ENCODE results near the gene C1QTNF12. TPM values are rescaled to one million over a fixed set of nuclear protein-coding genes. Genes with fewer than 3 reads are reported as not detected.

Gene C1QTNF12
- total RNA-seq, 2 experiments from 2014 or later, result 1.8 to 2.2 TPM

DNA sequence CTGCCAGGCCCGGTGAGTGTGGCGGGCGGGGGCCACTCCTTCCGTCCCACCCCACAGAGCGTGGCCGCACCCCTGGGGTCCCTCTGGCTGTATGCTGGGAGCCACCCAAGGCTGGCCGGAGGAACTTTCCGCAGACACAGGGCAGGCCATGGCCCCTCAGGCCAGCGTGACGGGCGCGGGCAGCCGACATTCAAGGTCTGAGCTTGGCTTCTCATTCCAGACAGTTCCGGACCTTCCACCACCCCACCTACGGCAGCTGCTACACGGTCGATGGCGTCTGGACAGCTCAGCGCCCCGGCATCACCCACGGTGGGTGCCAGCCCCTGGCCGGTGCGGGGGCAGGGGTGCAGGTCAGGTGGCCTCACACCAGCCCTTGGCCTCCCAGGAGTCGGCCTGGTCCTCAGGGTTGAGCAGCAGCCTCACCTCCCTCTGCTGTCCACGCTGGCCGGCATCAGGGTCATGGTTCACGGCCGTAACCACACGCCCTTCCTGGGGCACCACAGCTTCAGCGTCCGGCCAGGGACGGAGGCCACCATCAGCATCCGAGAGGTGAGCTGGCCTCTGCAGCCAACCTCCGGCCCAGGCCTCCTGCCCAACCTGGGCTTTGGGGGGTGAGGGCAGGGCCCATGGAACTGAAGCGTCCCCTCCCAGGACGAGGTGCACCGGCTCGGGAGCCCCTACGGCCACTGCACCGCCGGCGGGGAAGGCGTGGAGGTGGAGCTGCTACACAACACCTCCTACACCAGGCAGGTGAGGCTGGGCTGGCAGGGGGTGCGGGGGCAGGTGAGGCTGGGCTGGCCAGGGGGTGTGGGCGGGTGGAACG lies 41.0 kb upstream of the C1QTNF12 start:
- CTCF ChIA-PET, result interaction anchor here (2.4 kb wide), 1 partner anchor 165 kb away, joined by 11 read pairs; no protein-coding TSS in a partner anchor
- no peak overlapping the region for H3K4me3 Mint-ChIP-seq
- ATAC-seq, result no peak

DNA sequence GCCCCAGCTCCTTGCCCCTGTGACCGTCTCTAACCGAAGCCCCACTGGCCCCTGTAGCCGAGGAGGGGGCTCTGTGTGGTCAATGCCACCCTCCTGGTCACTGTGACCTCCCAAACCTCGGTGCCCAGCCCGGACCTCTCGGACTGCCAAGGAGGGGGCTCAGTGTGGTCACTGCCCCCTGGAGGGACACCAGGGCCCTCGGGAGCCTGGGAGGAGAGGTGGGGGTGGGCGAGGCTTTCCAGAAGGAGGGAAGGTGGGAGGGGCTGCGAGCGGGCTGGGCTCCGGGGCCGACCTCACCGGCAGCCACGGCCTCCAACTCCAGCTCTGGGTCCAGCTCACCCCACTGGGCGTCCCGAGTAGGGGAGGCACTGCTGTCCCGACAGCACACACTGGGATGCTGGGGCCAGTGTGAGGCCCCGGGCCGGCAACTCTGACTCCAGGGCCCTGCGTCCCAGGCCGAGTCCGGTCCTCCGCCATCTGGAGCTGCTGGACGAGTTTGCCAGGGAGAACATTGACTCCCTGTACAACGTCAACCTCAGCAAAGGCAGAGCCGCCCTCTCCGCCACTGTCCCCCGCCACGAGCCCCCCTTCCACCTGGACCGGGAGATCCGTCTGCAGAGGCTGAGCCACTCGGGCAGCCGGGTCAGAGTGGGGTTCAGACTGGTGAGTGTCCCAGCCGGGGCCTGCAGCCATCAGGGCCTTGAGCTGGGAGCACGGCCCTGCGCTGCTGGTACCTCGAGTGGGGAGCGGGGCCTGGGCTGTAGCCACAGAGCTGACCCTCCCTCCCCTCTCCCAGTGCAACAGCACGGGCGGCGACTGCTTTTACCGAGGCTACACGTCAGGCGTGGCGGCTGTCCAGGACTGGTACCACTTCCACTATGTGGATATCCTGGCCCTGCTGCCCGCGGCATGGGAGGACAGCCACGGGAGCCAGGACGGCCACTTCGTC lies 40.1 kb upstream of the C1QTNF12 start:
- ChIA-PET POLR2A (interaction anchor here (1.3 kb wide), 1 partner anchor 19 kb away, joined by 3 read pairs; no protein-coding TSS in a partner anchor), CTCF (interaction anchor here (2.4 kb wide), 1 partner anchor 164 kb away, joined by 11 read pairs; no protein-coding TSS in a partner anchor)
- H3K36me3 Mint-ChIP-seq (ENCODE audit: low read depth), result no peaks in the 10 kb centered on the region
- DNase-seq, result no peak
- no peaks in the 10 kb centered on the region for H3K27me3 Mint-ChIP-seq (ENCODE audit: low read depth)
- no peak for ATAC-seq
- no peak overlapping the region for H3K4me3 Mint-ChIP-seq
- no peaks in the 10 kb centered on the region for H3K4me1 Mint-ChIP-seq (ENCODE audit: low read depth)
- no peak overlapping the region for H3K27ac Mint-ChIP-seq
- H3K9me3 Mint-ChIP-seq (ENCODE audit: insufficient read depth), result no peaks in the 10 kb centered on the region

More for the DNA sequence above, 41.0 kb upstream of the C1QTNF12 start:
- POLR2A ChIA-PET, result no interaction called here
- DNase-seq, result no peak
- Mint-ChIP-seq H3K36me3 (ENCODE audit: low read depth) (peaks cover under 1% of the 10 kb centered on the region), H3K4me1 (ENCODE audit: low read depth) (peaks cover 6% of the 10 kb centered on the region), H3K27me3 (ENCODE audit: low read depth) (no peaks in the 10 kb centered on the region), H3K27ac (no peak overlapping the region), H3K9me3 (ENCODE audit: insufficient read depth) (no peaks in the 10 kb centered on the region)

DNA sequence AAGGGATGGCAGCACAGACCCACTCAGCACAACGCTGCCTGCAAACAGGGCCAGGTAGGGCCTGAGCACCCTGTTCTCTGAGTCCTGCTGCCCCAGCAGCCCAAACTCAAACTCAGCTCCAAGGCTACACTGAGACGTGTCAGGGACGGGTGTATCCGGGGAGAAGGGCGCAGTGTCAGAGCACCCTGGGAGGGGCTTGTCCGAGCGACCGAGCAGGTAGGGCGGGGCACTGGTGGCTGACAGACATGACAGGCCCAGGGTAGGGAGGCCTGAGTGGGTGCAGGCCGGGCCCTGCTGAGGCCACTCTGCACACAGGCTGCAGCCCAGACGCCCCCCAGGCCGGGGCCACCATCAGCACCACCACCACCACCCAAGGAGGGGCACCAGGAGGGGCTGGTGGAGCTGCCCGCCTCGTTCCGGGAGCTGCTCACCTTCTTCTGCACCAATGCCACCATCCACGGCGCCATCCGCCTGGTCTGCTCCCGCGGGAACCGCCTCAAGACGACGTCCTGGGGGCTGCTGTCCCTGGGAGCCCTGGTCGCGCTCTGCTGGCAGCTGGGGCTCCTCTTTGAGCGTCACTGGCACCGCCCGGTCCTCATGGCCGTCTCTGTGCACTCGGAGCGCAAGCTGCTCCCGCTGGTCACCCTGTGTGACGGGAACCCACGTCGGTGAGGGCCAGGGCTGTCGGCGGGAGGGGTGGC lies 39.2 kb upstream of the C1QTNF12 start:
- ChIA-PET CTCF (interaction anchor here (2.4 kb wide), 1 partner anchor 163 kb away, joined by 11 read pairs; no protein-coding TSS in a partner anchor), POLR2A (interaction anchor here (1.3 kb wide), 1 partner anchor 20 kb away, joined by 3 read pairs; no protein-coding TSS in a partner anchor)
- Mint-ChIP-seq H3K27ac (no peak overlapping the region), H3K4me1 (ENCODE audit: low read depth) (no peaks in the 10 kb centered on the region), H3K9me3 (ENCODE audit: insufficient read depth) (no peaks in the 10 kb centered on the region), H3K4me3 (no peak overlapping the region), H3K36me3 (ENCODE audit: low read depth) (no peaks in the 10 kb centered on the region), H3K27me3 (ENCODE audit: low read depth) (no peaks in the 10 kb centered on the region)
- ATAC-seq (peak; percentile 9), DNase-seq (no peak)

DNA sequence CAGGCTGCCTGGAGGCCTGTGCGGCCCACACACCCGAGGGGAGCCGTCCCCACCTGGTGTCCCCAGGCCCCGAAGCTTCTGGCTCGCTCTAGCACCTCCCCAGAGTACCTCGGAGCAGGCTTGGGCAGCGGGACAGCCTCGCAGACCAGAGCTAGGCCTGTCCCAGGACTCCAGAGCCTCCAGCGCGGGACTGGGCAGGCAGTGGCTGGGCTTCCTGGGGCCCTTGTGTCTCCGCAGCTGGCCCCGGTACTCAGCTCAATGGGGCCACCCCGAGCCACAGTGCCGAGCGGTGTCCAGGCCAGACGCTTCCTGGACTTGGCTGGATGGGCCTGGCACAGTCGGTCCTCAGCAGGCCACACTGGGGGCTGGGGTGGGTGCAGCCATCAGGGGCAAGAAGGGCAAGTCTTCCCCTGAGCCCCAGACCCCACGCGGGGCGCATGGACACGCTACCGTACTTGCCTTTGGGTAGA lies 38.6 kb upstream of the C1QTNF12 start:
- H3K4me3 Mint-ChIP-seq, result no peak overlapping the region
- ATAC-seq (no peak), DNase-seq (no peak)
- no peaks in the 10 kb centered on the region for H3K36me3 Mint-ChIP-seq (ENCODE audit: low read depth)
- no peaks in the 10 kb centered on the region for H3K4me1 Mint-ChIP-seq (ENCODE audit: low read depth)
- no peaks in the 10 kb centered on the region for H3K9me3 Mint-ChIP-seq (ENCODE audit: insufficient read depth)
- CTCF ChIA-PET, result no interaction called here
- H3K27me3 Mint-ChIP-seq (ENCODE audit: low read depth), result no peaks in the 10 kb centered on the region
- no peak overlapping the region for H3K27ac Mint-ChIP-seq
- POLR2A ChIA-PET, result interaction anchor here (1.3 kb wide), 1 partner anchor 20 kb away, joined by 3 read pairs; no protein-coding TSS in a partner anchor

DNA sequence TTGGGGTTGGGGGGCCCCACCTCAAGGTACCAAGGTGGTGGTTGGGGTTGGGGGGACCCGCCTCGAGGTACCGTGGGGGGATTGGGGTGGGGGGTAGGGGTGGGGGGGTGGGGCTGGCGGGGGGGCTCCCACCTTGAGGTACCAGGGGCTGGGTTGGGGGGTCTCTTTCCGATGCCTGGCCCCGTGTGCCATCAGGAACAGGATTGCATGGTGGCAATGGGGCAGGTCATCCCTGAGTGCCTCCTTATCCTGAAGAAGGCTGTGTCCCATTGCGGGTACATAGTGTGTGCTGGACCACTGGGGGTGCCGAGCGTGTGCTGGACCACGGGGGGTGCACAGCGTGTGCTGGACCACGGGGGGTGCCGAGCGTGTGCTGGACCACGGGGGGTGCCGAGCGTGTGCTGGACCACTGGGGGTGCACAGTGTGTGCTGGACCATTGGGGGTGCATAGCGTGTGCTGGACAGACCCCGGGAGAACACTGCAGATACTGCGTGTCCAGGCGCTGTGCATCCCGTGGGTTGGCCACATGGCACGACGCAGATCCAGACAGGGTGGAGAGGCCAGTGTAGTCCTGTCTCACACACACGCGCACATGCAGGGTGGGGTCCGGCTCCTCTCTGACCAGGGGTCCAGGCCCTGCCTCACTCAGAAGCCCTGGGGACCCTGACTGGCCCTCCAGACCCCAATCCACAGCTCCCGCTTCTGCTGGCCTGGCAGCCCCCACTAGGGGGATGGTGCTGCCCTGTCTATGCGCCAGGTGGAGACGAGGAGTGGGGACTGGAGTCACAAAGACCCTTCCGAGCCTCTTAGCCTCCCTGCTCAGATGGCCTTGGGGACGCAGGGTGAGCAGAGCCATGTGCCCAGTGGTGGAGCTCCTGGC lies 37.9 kb upstream of the C1QTNF12 start:
- DNase-seq (no peak), ATAC-seq (no peak)
- ChIA-PET CTCF (no interaction called here), POLR2A (no interaction called here)
- no peaks in the 10 kb centered on the region for H3K27me3 Mint-ChIP-seq (ENCODE audit: low read depth)
- no peak overlapping the region for H3K4me3 Mint-ChIP-seq
- H3K9me3 Mint-ChIP-seq (ENCODE audit: insufficient read depth), result no peaks in the 10 kb centered on the region
- H3K27ac Mint-ChIP-seq, result no peak overlapping the region
- no peaks in the 10 kb centered on the region for H3K4me1 Mint-ChIP-seq (ENCODE audit: low read depth)
- no peaks in the 10 kb centered on the region for H3K36me3 Mint-ChIP-seq (ENCODE audit: low read depth)

DNA sequence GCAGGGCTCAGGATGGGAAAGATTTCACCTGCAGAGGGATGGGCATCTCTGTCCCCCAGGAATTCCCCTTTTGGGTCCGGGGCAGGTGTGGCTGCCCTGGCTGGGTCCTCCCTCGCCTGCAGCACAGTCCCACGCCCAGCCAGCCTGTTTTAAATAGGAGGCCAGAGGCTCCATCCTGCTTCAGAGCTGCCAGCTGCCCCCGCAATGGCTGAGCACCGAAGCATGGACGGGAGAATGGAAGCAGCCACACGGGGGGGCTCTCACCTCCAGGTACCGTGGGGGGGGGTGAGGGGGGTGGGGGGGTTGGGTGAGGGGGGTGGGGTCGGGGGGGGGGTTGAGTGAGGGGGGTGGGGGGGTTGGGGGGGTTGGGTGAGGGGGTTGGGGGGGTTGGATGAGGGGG lies 37.3 kb upstream of the C1QTNF12 start:
- no peak overlapping the region for H3K27ac Mint-ChIP-seq
- H3K36me3 Mint-ChIP-seq (ENCODE audit: low read depth), result no peaks in the 10 kb centered on the region
- H3K9me3 Mint-ChIP-seq (ENCODE audit: insufficient read depth), result no peaks in the 10 kb centered on the region
- POLR2A ChIA-PET, result no interaction called here
- CTCF ChIA-PET, result no interaction called here
- H3K4me1 Mint-ChIP-seq (ENCODE audit: low read depth), result no peaks in the 10 kb centered on the region
- no peaks in the 10 kb centered on the region for H3K27me3 Mint-ChIP-seq (ENCODE audit: low read depth)
- H3K4me3 Mint-ChIP-seq, result no peak overlapping the region
- no peak for DNase-seq
- no peak for ATAC-seq

DNA sequence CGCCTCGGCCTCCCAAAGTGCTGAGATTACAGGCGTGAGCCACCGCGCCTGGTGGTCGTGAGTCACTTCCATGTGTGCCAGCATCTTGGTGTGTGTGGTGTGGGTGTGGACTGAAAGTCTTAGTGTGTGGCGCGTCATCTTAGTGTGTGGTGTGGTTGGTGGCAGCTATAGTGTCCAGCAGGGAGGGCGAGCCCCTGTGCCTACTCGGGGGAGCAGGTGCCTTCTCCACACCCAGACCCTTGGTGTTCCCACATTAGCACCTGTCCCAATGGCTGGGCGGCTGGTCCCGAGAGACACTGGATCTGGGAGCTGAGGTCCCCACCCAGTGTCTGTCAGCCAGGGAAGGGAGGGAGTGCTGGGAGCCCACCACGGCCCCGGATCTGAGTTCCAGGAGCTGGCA lies 36.5 kb upstream of the C1QTNF12 start:
- no peak overlapping the region for H3K27ac Mint-ChIP-seq
- no peaks in the 10 kb centered on the region for H3K4me1 Mint-ChIP-seq (ENCODE audit: low read depth)
- H3K9me3 Mint-ChIP-seq (ENCODE audit: insufficient read depth), result no peaks in the 10 kb centered on the region
- no peaks in the 10 kb centered on the region for H3K36me3 Mint-ChIP-seq (ENCODE audit: low read depth)
- CTCF ChIA-PET, result no interaction called here
- POLR2A ChIA-PET, result no interaction called here
- no peak overlapping the region for H3K4me3 Mint-ChIP-seq
- ATAC-seq (no peak), DNase-seq (no peak)
- H3K27me3 Mint-ChIP-seq (ENCODE audit: low read depth), result no peaks in the 10 kb centered on the region

DNA sequence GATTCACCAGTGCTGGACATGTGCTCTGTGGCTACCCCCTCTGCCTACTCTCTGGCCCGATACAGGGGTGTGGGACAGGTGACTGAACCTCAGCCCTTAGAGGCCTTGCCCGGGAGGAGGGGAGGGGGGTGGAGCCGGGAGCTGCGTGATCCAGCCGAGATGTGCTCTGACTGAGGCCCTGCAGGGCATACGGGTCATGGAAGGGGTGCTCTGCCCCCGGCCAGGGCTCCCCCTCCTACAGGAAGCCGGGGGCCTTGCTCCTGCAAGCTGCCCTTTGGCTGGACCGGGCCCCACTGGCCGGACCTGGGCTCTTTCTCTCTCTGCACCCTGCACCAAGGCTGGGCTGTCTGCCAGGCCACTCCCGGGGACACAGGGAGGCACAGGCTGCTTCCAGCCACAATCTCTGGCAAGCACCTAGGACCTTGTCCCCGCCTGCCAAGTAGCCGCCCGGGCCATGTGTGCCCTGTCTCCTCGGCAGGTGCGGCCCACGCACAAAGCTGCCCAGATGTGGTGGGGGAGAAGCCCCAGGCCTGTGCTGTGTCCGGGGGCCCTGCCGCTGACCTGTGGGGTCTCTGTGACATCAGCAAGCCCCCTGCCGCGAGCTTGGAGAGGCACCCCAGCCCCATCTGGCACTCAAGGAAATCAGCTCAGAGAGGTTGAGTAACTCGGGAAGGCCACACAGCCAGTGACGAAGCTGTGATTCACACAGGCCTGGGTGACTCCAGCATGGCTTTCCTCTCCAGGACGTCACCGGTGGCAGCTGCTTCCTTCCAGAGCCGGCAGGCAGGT lies 35.2 kb upstream of the C1QTNF12 start:
- H3K4me1 Mint-ChIP-seq (ENCODE audit: low read depth), result no peaks in the 10 kb centered on the region
- CTCF ChIA-PET, result interaction anchor here (0.7 kb wide), 1 partner anchor 97 kb away, joined by 3 read pairs; no protein-coding TSS in a partner anchor

DNA sequence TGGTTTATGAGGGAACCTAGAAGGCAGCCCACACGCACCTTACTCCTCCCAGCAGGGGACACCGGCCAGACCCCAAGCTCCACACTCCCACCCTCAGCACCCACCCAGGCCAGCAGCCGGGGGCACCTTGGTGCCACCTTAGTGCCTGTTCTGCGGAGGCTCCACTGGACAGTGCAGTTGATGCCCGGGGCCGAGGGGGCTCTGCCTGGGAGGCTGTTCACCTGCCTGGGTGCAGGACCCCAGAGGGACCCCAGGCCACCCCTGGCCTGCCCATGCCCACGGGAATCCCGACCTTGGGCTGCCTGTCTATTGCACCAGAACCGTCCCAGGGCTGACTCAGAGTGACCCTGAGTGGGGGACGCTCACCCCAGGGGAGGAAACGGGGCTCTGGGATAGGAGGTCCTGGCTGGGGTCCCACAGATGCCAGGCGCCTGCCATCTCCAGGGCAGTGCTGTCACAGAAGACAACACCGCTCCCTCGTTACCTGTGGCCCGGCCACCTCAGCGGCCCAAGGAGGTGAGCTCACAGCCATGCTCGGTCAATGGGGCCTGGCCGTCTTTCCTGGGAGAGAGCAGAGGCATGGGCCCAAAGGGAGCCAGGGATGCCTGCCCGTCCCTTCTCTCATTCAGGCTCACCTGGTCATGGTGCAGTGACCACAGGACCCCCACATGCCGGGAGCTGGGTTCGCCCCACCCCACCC lies 34.4 kb upstream of the C1QTNF12 start:
- POLR2A ChIA-PET, result no interaction called here
- no peak overlapping the region for H3K27ac Mint-ChIP-seq
- H3K27me3 Mint-ChIP-seq (ENCODE audit: low read depth), result no peaks in the 10 kb centered on the region
- ATAC-seq (no peak), DNase-seq (no peak)
- no peak overlapping the region for H3K4me3 Mint-ChIP-seq
- H3K36me3 Mint-ChIP-seq (ENCODE audit: low read depth), result no peaks in the 10 kb centered on the region
- H3K9me3 Mint-ChIP-seq (ENCODE audit: insufficient read depth), result no peaks in the 10 kb centered on the region
- H3K4me1 Mint-ChIP-seq (ENCODE audit: low read depth), result no peaks in the 10 kb centered on the region
- CTCF ChIA-PET, result no interaction called here

More for the DNA sequence above, 35.2 kb upstream of the C1QTNF12 start:
- Mint-ChIP-seq H3K4me3 (no peak overlapping the region), H3K9me3 (ENCODE audit: insufficient read depth) (no peaks in the 10 kb centered on the region), H3K36me3 (ENCODE audit: low read depth) (no peaks in the 10 kb centered on the region), H3K27ac (no peak overlapping the region), H3K27me3 (ENCODE audit: low read depth) (no peaks in the 10 kb centered on the region)
- DNase-seq, result no peak
- no peak for ATAC-seq
- POLR2A ChIA-PET, result no interaction called here

DNA sequence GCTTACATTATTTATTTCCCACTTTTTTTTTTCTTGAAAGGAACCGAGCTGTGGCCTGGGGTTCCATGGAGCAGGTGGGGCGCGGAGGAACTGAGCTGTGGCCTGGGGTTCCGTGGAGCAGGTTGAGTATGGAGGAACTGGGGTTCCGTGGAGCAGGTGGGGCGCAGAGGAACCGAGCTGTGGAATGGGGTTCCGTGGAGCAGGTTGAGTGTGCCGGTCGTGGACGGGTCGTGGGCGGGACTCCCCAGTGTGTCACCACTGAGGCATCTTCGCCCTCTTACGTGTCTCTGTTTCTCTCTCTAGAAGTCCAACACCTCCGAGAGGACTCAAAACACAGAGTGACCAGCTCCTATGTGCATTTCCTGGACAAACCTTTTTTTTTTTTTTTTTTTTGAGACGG lies 32.5 kb upstream of the C1QTNF12 start:
- ChIA-PET POLR2A (interaction anchor here (0.6 kb wide), 1 partner anchor 47 kb away, joined by 3 read pairs; no protein-coding TSS in a partner anchor), CTCF (no interaction called here)
- Mint-ChIP-seq H3K4me3 (no peak overlapping the region), H3K4me1 (ENCODE audit: low read depth) (peaks cover 5% of the 10 kb centered on the region), H3K36me3 (ENCODE audit: low read depth) (no peaks in the 10 kb centered on the region), H3K27ac (no peak overlapping the region), H3K27me3 (ENCODE audit: low read depth) (no peaks in the 10 kb centered on the region), H3K9me3 (ENCODE audit: insufficient read depth) (no peaks in the 10 kb centered on the region)
- ATAC-seq (no peak), DNase-seq (no peak)

Data from activated CD8-positive, alpha-beta T cell treated with anti-CD3 and anti-CD28 coated beads, Interleukin-2, amount 10 ng/mL, durations not matched to agents 7 days and 5 days (primary cell).